ENCODE results near the gene ENTPD6. TPM values are rescaled to one million over a fixed set of nuclear protein-coding genes. Genes with fewer than 3 reads are reported as not detected.

ENTPD6 gene
- total RNA-seq, 4 donors from 2014 or later: 26.5 to 48.4 (median 40.2) TPM

DNA sequence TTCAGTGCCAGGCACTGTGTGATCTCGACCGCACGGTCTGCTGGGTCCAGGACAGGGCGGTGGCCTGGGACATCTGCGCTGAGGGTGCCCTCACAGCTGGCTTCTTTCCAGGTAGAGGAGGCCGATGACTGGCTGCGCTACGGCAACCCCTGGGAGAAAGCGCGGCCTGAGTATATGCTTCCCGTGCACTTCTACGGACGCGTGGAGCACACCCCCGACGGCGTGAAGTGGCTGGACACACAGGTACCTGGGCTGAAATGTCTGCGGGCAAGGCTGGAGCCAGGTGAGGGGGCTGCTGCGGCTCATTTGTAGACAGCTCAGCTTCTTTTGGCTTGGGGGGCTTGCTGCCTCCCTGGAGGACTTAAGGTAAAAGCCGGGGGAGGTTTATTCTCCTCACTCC lies 79.0 kb downstream of the ENTPD6 start:
- intact Hi-C loops (cut with DNase I): no loop called here
- peaks cover 47 to 100% (median 60%) of the 10 kb centered on the region in 3 donors for H3K36me3 ChIP-seq
- no peaks in the 10 kb centered on the region for H3K9me3 ChIP-seq
- DNase-seq: no peak
- no peaks in the 10 kb centered on the region for H3K27me3 ChIP-seq
- peaks cover 0 to 47% (median 12%) of the 10 kb centered on the region in 3 donors for H3K4me1 ChIP-seq
- peak overlapping the region in 2 of 4 donors; percentile 68 to 72 for H3K27ac ChIP-seq
- 93 to 95% methylated on average over 10 to 15 of the region's 20 CpGs for WGBS, 2 donors
- TF ChIP-seq POLR2A (IDR thresholded peaks at IDR 0.05): no peak
- TF ChIP-seq, protein P1, sequence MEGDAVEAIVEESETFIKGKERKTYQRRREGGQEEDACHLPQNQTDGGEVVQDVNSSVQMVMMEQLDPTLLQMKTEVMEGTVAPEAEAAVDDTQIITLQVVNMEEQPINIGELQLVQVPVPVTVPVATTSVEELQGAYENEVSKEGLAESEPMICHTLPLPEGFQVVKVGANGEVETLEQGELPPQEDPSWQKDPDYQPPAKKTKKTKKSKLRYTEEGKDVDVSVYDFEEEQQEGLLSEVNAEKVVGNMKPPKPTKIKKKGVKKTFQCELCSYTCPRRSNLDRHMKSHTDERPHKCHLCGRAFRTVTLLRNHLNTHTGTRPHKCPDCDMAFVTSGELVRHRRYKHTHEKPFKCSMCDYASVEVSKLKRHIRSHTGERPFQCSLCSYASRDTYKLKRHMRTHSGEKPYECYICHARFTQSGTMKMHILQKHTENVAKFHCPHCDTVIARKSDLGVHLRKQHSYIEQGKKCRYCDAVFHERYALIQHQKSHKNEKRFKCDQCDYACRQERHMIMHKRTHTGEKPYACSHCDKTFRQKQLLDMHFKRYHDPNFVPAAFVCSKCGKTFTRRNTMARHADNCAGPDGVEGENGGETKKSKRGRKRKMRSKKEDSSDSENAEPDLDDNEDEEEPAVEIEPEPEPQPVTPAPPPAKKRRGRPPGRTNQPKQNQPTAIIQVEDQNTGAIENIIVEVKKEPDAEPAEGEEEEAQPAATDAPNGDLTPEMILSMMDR (IDR thresholded peaks at IDR 0.05): no peak
- H3K4me3 ChIP-seq: no peak overlapping the region

DNA sequence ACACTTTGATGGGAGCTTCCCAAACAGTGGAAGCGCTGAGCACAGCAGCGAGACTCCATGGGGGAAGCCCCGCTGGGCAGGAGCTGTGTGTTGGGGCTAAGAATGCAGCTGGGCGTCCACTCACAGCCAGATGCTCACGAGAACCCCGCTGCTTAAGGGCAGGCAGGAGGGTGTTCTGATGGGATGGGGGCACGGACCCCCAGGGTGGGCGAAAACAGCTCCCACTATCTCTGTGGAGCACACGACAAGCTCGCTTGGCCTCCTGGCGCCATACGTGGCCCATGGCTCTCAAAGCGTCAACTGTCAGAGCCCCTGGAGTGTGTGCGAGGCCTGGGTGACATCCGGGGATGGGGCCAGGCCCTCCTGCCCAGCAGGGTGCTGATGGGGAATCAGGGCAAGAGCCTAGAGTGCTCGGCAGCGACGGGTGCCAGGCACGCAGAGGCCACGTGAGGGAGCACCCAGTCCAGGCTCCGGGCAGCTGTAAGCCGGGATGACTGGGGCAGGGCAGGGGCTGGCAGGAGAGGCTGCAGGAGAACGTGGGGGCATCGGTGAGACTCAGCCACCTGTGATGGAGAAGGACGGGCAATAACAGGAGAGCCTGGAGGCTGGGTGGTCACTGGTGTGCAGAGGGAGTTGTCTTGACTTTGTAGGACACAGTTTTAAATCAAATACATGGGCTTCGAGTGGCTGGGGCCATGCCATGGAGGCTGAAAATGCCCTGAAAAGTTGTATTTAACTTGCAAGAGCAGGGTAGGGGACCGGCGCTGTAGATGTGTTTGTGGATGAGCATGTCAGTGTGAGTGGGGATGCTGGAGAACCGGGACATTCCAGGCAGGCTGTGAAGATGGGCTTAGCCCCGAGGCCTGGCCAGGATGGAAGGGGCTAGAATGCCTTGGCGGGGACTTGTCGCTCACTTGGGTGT lies 79.6 kb downstream of the ENTPD6 start:
- Histone ChIP-seq H3K27me3 (no peaks in the 10 kb centered on the region), H3K9me3 (no peaks in the 10 kb centered on the region), H3K36me3 (peaks cover 41 to 100% (median 66%) of the 10 kb centered on the region in 3 donors), H3K4me1 (peaks cover 2 to 53% (median 17%) of the 10 kb centered on the region in 3 donors), H3K27ac (peak overlapping the region in 2 of 4 donors; percentile 68 to 72), H3K4me3 (no peak overlapping the region)
- intact Hi-C loops (cut with DNase I): no loop called here
- DNase-seq: no peak
- 88 to 89% methylated on average over 11 to 17 of the region's 32 CpGs for WGBS, 2 donors
- TF ChIP-seq, protein P1 (IDR thresholded peaks at IDR 0.05): no peak
- TF ChIP-seq POLR2A (IDR thresholded peaks at IDR 0.05): no peak

DNA sequence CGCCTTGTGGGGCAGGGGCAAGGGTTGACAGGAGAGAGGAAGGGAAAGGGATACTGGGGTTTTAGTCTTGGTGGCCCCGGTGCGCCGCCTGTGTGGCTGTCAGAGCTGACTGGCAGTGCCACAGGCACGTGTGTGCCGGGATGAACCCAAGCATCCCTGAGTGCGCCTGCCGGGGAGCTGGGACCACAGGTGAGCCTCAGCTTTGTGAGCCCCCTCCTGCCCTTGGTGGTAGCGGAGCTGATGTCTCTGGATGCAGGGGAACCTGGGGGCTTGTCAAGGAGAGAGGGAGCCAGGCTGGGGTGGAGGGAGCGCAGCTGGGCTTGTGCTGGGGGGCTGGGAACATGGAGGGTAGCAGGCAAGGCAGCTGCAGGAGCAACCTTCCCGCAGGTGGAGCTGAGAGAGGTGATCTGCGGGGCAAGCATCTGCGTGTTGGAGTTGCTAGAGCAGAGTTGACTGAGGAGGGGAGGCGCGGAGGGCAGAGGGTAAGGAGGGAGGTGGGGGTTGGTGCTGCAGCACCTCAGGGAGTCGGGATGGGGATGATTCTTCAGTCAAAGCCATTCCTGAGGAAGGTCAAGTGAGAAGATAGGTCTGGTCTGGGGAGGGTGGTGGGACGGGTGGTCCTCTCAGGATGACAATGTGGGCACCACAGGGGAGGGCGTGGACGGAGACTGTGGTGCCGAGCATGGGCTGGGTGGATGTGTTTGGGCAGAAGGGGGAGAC lies 80.5 kb downstream of the ENTPD6 start:
- DNase-seq: no peak
- Histone ChIP-seq H3K9me3 (no peaks in the 10 kb centered on the region), H3K4me1 (peaks cover 7 to 62% (median 17%) of the 10 kb centered on the region in 3 donors), H3K27me3 (no peaks in the 10 kb centered on the region), H3K27ac (no peak overlapping the region), H3K4me3 (no peak overlapping the region), H3K36me3 (peaks cover 42 to 100% (median 72%) of the 10 kb centered on the region in 3 donors)
- no peak for TF ChIP-seq POLR2A (IDR thresholded peaks at IDR 0.05)
- TF ChIP-seq, protein P1 (IDR thresholded peaks at IDR 0.05): no peak
- WGBS, 2 donors: 93 to 95% methylated on average over 11 to 14 of the region's 20 CpGs
- intact Hi-C loops (cut with DNase I): no loop called here

Small RNA genes lying within 50 kb of the gene (small RNA-seq; reads per million reads assigned to genes)
- gene AL035252.4 (0 reads per million in 4 donors), gene AL121772.2 (0 to 0.42 (median 0) reads per million in 4 donors), gene RF00019 (0 reads per million in 4 donors)

Other genes starting within 250 kb of the ENTPD6 start
- 1 to 10 TPM; 2.5 to 6.1 (median 4.1) TPM for gene CST7, start 246.4 kb upstream of the ENTPD6 start, total RNA-seq
- 10 to 100 TPM; 16.7 to 38.4 (median 25.6) TPM for gene APMAP, start 203.0 kb upstream of the ENTPD6 start, total RNA-seq
- gene ACSS1, start 137.6 kb upstream of the ENTPD6 start, total RNA-seq: 10 to 100 TPM in 3 of 4 donors, 1 to 10 TPM in 1; 5.8 to 23.5 (median 11.1) TPM
- not detected for gene VSX1, start 113.6 kb upstream of the ENTPD6 start, total RNA-seq
- 100 to 1,000 TPM in 2 of 4 donors, 10 to 100 TPM in 2; 70.8 to 127 (median 95.6) TPM for gene PYGB, start 52.4 kb downstream of the ENTPD6 start, total RNA-seq
- gene ABHD12, start 195.1 kb downstream of the ENTPD6 start, total RNA-seq: 10 to 100 TPM; 23.8 to 62.1 (median 36.4) TPM
- gene GINS1, start 212.0 kb downstream of the ENTPD6 start, total RNA-seq: 10 to 100 TPM in 1 of 4 donors, 1 to 10 TPM in 3; 3.4 to 12.9 (median 6.4) TPM

Measured in esophagus squamous epithelium (tissue), 5 donors.